Nephron (organoid): ENCODE results near the gene DOLPP1.

Experiments
- H3K27ac Mint-ChIP-seq, 3 experiments: 2 replicates each; pipeline ENCODE4 v1.8.0; 2020; ENCODE audit warnings: mixed read lengths in 3 of 3, mild to moderate bottlenecking in 2 of 3, moderate library complexity in 1 of 3
- H3K27me3 Mint-ChIP-seq: 2 replicates; pipeline ENCODE4 v1.8.0; 2021; ENCODE audit warnings: low read depth, mild to moderate bottlenecking, moderate library complexity, mixed read lengths
- H3K36me3 Mint-ChIP-seq: 2 replicates; pipeline ENCODE4 v1.8.0; 2020; ENCODE audit warnings: low read depth, mixed read lengths
- H3K4me1 Mint-ChIP-seq: 2 replicates; pipeline ENCODE4 v1.8.0; 2020; ENCODE audit warnings: mixed read lengths
- H3K4me3 Mint-ChIP-seq, 3 experiments: 2 replicates each; pipeline ENCODE4 v1.8.0; 2020; ENCODE audit warnings: mild to moderate bottlenecking in 3 of 3, mixed read lengths in 3 of 3, moderate library complexity in 2 of 3
- H3K9me3 Mint-ChIP-seq: 2 replicates; pipeline ENCODE4 v1.8.0; 2020; ENCODE audit warnings: mixed read lengths
- CTCF ChIP-seq, 3 experiments: fragments of 200-600 bp; sonication (generic); IDR thresholded peaks; one replicate each; pipeline ENCODE4 v1.5.0; 2021; ENCODE audit warnings: antibody characterized with exemption in 3 of 3; ENCODE audit not compliant: unreplicated experiment in 3 of 3

DOLPP1 gene

DNA sequence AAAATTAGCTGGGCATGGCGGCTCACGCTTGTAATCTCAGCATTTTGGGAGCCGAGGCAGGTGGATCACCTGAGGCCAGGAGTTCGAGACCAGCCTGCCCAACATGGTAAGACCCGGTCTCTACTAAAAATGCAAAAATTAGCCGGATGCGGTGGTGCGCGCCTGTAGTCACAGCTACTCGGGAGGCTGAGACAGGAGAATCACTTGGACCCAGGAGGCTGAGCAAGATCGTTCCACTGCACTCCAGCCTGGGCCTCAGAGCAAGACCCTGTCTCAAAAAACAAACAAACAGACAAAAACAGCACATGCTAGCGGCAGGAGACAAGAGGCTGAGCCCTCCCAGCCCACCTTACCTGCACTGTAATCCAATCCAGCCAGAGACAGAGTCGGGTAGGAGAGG, 1.1 kb upstream of the DOLPP1 start:
- H3K4me3 Mint-ChIP-seq = peak overlapping the region; percentile 92 to 93 (median 93)
- no peaks in the 10 kb centered on the region for H3K36me3 Mint-ChIP-seq
- TF ChIP-seq CTCF (IDR thresholded peaks at IDR 0.05; ENCODE audit: unreplicated experiment in 3 of 3) = no peak
- no peaks in the 10 kb centered on the region for H3K27me3 Mint-ChIP-seq
- H3K4me1 Mint-ChIP-seq = peaks cover 7% of the 10 kb centered on the region
- H3K27ac Mint-ChIP-seq = no peak overlapping the region
- no peaks in the 10 kb centered on the region for H3K9me3 Mint-ChIP-seq

GRCh38 chr9:129080298-129080600, 662 bp upstream of the DOLPP1 start:
- no peaks in the 10 kb centered on the region for H3K9me3 Mint-ChIP-seq
- peaks cover 3% of the 10 kb centered on the region for H3K36me3 Mint-ChIP-seq
- no peak for TF ChIP-seq CTCF (IDR thresholded peaks at IDR 0.05; ENCODE audit: unreplicated experiment in 3 of 3)
- peaks cover 7% of the 10 kb centered on the region for H3K4me1 Mint-ChIP-seq
- H3K27me3 Mint-ChIP-seq = no peaks in the 10 kb centered on the region
- H3K27ac Mint-ChIP-seq = peak overlapping the region in 2 of 3 experiments; percentile 33 to 91
- H3K4me3 Mint-ChIP-seq = peak overlapping the region; percentile 92 to 93 (median 93)

- TF ChIP-seq CTCF (IDR thresholded peaks at IDR 0.05; ENCODE audit: unreplicated experiment in 3 of 3) = no peak
- no peaks in the 10 kb centered on the region for H3K27me3 Mint-ChIP-seq
- H3K36me3 Mint-ChIP-seq = peaks cover 4% of the 10 kb centered on the region
- H3K4me3 Mint-ChIP-seq = peak overlapping the region; percentile 92 to 93 (median 93)
- H3K4me1 Mint-ChIP-seq = peaks cover 7% of the 10 kb centered on the region
- no peaks in the 10 kb centered on the region for H3K9me3 Mint-ChIP-seq
- H3K27ac Mint-ChIP-seq = no peak overlapping the region
Observed at GRCh38 chr9:129081388-129081904, 535 bp downstream of the DOLPP1 start.

GRCh38 chr9:129084087-129084486, 3.2 kb downstream of the DOLPP1 start:
- TF ChIP-seq CTCF (IDR thresholded peaks at IDR 0.05; ENCODE audit: unreplicated experiment in 3 of 3) = no peak
- Mint-ChIP-seq H3K9me3 (no peaks in the 10 kb centered on the region), H3K36me3 (peaks cover 4% of the 10 kb centered on the region), H3K27me3 (no peaks in the 10 kb centered on the region), H3K4me1 (peaks cover 7% of the 10 kb centered on the region), H3K27ac (no peak overlapping the region), H3K4me3 (no peak overlapping the region)

GRCh38 chr9:129089246-129089645, 8.3 kb downstream of the DOLPP1 start:
- Mint-ChIP-seq H3K4me3 (no peak overlapping the region), H3K27me3 (no peaks in the 10 kb centered on the region), H3K9me3 (no peaks in the 10 kb centered on the region), H3K27ac (no peak overlapping the region), H3K36me3 (peaks cover 12% of the 10 kb centered on the region), H3K4me1 (no peaks in the 10 kb centered on the region)
- TF ChIP-seq CTCF (IDR thresholded peaks at IDR 0.05; ENCODE audit: unreplicated experiment in 3 of 3) = no peak

DNA sequence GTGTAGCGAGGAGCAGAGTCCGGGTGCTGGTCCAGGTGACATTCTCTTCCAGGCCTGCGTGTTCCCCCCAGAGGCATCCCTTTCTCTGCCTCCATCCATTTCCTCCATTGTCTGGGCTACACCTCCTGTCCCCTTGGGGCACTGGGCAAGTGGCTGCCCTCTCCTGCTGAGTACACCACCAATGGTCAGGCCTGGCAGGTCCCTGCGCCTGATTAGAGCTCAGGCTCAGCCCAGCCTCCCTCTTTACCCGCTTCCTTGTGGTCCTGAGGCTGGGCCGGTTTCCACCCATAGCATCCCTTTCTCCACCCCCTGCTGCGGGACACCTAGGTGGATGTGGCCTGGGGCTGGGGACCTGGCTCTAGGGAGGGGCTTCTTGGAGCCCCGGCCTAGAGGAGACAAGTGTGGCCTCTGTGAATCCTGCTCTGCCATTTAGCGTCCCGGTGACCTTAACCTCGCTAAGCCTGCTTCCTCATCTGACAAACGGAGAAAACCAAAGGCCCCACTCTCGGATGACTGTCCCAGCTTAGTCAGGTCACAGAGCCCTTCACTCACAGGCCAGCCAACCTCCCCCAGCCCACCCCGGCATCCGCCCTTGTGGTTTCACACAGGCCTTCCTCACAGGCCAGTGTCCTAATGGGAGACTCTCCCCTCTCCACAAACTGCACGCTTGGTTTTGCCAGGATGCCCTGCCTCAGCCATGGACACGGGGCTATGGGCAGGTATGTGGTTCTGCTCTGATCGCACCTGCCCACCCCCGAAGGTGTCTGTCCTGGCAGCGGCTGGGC, 12.9 kb downstream of the DOLPP1 start:
- Mint-ChIP-seq H3K4me1 (no peaks in the 10 kb centered on the region), H3K27ac (no peak overlapping the region), H3K27me3 (no peaks in the 10 kb centered on the region), H3K9me3 (no peaks in the 10 kb centered on the region), H3K36me3 (peaks cover 20% of the 10 kb centered on the region), H3K4me3 (no peak overlapping the region)
- no peak for TF ChIP-seq CTCF (IDR thresholded peaks at IDR 0.05; ENCODE audit: unreplicated experiment in 3 of 3)
